ENCODE measurements around the gene BEX5.

DNA sequence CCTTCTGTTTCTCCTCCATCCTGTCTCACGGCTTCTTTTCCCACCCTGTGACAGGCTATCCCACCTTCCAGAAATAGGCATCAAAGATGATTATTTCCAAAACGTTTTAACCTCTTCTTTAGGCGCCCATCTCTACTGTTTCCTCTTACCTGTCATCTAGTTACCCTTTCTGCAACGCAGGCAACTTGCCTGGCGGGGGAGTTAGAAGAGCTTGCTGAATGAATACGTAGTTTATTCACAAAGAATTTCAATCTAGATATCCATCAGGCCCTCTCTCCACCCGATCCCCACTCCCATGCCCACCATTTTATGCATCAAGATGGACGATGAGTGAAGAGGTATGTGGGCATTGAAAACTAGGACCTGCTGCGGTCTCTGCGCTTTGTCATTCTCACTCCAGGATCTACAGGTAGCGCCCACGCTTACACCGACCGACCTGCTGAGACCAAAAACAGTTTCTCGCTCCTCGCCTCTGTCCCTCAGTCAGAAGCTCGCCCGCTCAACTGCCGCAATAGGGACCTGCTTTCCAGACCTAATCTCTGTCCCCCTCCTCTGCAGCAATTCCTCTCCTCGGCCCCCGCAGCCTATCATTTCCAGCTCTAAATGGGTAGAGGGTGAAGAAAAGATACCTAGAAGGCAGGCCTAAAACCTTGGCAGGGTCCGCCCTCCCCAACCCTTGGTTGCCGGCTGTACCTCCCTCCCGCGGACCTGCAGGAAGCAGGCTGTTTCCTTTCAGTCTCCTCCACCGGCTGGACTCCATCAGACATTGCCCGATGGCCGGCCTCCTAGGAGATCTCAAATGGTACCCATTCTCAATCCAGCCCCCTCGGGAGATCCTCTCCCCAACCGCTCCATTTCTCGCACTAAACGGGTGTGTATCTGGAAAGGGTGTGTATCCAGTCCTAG is 624 bp downstream of the BEX5 start:
- TF ChIP-seq, protein P1, sequence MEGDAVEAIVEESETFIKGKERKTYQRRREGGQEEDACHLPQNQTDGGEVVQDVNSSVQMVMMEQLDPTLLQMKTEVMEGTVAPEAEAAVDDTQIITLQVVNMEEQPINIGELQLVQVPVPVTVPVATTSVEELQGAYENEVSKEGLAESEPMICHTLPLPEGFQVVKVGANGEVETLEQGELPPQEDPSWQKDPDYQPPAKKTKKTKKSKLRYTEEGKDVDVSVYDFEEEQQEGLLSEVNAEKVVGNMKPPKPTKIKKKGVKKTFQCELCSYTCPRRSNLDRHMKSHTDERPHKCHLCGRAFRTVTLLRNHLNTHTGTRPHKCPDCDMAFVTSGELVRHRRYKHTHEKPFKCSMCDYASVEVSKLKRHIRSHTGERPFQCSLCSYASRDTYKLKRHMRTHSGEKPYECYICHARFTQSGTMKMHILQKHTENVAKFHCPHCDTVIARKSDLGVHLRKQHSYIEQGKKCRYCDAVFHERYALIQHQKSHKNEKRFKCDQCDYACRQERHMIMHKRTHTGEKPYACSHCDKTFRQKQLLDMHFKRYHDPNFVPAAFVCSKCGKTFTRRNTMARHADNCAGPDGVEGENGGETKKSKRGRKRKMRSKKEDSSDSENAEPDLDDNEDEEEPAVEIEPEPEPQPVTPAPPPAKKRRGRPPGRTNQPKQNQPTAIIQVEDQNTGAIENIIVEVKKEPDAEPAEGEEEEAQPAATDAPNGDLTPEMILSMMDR (conservative IDR thresholded peaks at IDR 0.05 in 1 of 2, IDR thresholded peaks at IDR 0.05 in 1 of 2; ENCODE audit: extremely low read depth in 1 of 2, insufficient read depth in 1 of 2, low read depth in 1 of 2, low read length in 2 of 2): no peak
- no peak for TF ChIP-seq EZH2 (IDR thresholded peaks at IDR 0.05; ENCODE audit: borderline replicate concordance, low read length)
